Nephron (organoid): ENCODE results near the gene KYNU.

ENCODE experiments used
- H3K27ac Mint-ChIP-seq, 3 experiments: 2 replicates each; pipeline ENCODE4 v1.8.0; 2020; ENCODE audit warnings: mixed read lengths in 3 of 3, mild to moderate bottlenecking in 2 of 3, moderate library complexity in 1 of 3
- H3K27me3 Mint-ChIP-seq: 2 replicates; pipeline ENCODE4 v1.8.0; 2021; ENCODE audit warnings: low read depth, mild to moderate bottlenecking, moderate library complexity, mixed read lengths
- H3K36me3 Mint-ChIP-seq: 2 replicates; pipeline ENCODE4 v1.8.0; 2020; ENCODE audit warnings: low read depth, mixed read lengths
- H3K4me1 Mint-ChIP-seq: 2 replicates; pipeline ENCODE4 v1.8.0; 2020; ENCODE audit warnings: mixed read lengths
- H3K4me3 Mint-ChIP-seq, 3 experiments: 2 replicates each; pipeline ENCODE4 v1.8.0; 2020; ENCODE audit warnings: mild to moderate bottlenecking in 3 of 3, mixed read lengths in 3 of 3, moderate library complexity in 2 of 3
- H3K9me3 Mint-ChIP-seq: 2 replicates; pipeline ENCODE4 v1.8.0; 2020; ENCODE audit warnings: mixed read lengths
- TF ChIP-seq, protein P1 (sequence below), 3 experiments: fragments of 200-600 bp; sonication (generic); IDR thresholded peaks; one replicate each; pipeline ENCODE4 v1.5.0; 2021; ENCODE audit warnings: antibody characterized with exemption in 3 of 3; ENCODE audit not compliant: unreplicated experiment in 3 of 3

Gene KYNU

DNA sequence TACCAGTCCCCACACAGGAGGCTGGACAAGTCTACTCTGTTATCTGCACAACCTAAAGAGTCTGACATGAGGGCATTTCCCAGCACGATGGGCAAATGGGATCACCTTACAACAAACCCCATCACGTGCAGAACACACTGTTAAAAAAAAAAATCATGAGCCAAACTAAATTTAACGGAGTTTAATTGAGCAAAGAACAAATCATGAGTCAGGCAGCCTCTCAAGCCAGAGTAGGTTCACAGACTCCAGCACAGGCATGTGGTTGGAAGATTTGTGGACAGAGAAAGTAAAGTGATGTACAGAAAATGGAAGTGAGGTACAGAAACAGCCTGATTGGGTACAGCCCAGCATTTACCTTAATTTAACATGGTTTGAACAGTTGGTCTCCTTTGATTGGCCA is 59.9 kb downstream of the KYNU start:
- H3K4me3 Mint-ChIP-seq, result no peak overlapping the region
- no peak overlapping the region for H3K27ac Mint-ChIP-seq
- H3K4me1 Mint-ChIP-seq, result no peaks in the 10 kb centered on the region
- H3K27me3 Mint-ChIP-seq, result no peaks in the 10 kb centered on the region
- TF ChIP-seq, protein P1, sequence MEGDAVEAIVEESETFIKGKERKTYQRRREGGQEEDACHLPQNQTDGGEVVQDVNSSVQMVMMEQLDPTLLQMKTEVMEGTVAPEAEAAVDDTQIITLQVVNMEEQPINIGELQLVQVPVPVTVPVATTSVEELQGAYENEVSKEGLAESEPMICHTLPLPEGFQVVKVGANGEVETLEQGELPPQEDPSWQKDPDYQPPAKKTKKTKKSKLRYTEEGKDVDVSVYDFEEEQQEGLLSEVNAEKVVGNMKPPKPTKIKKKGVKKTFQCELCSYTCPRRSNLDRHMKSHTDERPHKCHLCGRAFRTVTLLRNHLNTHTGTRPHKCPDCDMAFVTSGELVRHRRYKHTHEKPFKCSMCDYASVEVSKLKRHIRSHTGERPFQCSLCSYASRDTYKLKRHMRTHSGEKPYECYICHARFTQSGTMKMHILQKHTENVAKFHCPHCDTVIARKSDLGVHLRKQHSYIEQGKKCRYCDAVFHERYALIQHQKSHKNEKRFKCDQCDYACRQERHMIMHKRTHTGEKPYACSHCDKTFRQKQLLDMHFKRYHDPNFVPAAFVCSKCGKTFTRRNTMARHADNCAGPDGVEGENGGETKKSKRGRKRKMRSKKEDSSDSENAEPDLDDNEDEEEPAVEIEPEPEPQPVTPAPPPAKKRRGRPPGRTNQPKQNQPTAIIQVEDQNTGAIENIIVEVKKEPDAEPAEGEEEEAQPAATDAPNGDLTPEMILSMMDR (IDR thresholded peaks at IDR 0.05; ENCODE audit: unreplicated experiment in 3 of 3), result no peak
- peaks cover 7% of the 10 kb centered on the region for H3K9me3 Mint-ChIP-seq
- H3K36me3 Mint-ChIP-seq, result peaks cover 10% of the 10 kb centered on the region

DNA sequence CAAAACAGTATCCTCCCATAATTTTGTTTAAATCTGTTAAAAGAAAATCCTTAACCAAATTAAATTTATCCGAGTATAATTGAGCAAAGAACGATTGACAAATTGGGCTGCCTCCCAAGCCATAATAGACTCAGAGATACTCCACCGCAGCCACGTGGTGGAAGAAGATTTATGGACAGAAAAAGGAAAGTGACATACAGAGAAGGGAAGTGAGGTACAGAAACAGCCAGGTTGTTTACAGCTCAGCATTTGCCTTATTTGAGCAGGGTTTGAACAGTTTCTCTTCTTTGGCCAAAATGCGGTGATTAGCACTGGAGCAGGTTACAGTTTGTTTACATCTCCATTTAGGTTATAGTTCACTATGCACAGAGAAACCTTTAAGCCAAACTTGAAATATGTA is 60.8 kb downstream of the KYNU start:
- no peak overlapping the region for H3K27ac Mint-ChIP-seq
- H3K27me3 Mint-ChIP-seq, result no peaks in the 10 kb centered on the region
- TF ChIP-seq, protein P1 (IDR thresholded peaks at IDR 0.05; ENCODE audit: unreplicated experiment in 3 of 3), result no peak
- H3K4me3 Mint-ChIP-seq, result no peak overlapping the region
- H3K4me1 Mint-ChIP-seq, result no peaks in the 10 kb centered on the region
- H3K9me3 Mint-ChIP-seq, result peaks cover 7% of the 10 kb centered on the region
- peaks cover 10% of the 10 kb centered on the region for H3K36me3 Mint-ChIP-seq

DNA sequence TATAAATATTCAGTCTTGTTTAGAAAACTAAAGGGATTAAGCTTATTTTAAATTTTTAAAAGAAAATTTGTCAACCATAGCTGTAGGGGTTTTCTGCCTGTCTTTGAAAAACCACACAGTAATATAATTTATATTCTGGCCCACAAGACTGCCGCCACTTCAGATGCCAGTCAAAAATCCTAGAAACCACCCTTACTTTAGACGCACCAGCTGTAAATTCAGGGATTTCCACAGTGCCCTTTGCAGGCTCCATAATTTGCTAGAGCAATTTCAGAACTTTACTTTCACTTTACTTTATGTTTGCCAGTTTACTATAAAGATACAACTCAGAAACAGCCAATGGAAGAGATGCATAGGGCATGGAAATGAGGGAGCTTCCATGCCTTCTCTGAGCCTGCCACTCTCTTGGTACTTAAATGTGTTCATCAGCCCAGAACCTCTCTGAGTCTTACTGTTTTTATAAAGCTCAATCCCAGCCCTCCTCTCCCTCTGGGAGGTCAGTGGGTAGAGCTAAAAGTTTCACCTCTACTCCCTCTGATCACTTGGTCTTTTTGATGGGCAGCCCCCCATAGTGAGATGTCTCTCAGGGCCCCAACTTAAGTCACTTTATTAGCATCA is 63.3 kb downstream of the KYNU start:
- Mint-ChIP-seq H3K4me3 (no peak overlapping the region), H3K36me3 (peaks cover 3% of the 10 kb centered on the region), H3K27me3 (no peaks in the 10 kb centered on the region), H3K27ac (no peak overlapping the region), H3K9me3 (no peaks in the 10 kb centered on the region), H3K4me1 (no peaks in the 10 kb centered on the region)
- TF ChIP-seq, protein P1 (IDR thresholded peaks at IDR 0.05; ENCODE audit: unreplicated experiment in 3 of 3), result no peak

DNA sequence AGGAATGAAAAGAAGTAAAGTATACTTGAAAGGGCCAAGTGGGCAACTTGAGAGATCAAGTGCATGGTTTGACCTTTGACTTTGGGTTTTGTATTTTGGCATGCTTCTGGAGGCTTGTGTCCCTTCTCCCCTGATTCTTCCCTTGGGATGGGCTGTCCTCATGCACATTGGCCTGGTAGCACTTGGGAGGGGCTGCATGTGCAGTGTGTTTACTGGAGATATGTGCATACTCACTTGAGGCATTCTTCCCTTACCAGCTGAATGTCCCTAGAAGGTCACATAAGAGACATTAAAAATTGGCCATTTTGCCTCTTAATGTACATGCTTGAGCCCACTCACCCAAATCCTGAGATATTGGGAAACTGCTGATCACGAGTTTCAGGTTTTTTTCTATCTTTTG is 65.2 kb downstream of the KYNU start:
- Mint-ChIP-seq H3K9me3 (no peaks in the 10 kb centered on the region), H3K27ac (no peak overlapping the region), H3K4me3 (no peak overlapping the region), H3K4me1 (no peaks in the 10 kb centered on the region), H3K27me3 (peaks cover 3% of the 10 kb centered on the region), H3K36me3 (no peaks in the 10 kb centered on the region)
- TF ChIP-seq, protein P1 (IDR thresholded peaks at IDR 0.05; ENCODE audit: unreplicated experiment in 3 of 3), result no peak

DNA sequence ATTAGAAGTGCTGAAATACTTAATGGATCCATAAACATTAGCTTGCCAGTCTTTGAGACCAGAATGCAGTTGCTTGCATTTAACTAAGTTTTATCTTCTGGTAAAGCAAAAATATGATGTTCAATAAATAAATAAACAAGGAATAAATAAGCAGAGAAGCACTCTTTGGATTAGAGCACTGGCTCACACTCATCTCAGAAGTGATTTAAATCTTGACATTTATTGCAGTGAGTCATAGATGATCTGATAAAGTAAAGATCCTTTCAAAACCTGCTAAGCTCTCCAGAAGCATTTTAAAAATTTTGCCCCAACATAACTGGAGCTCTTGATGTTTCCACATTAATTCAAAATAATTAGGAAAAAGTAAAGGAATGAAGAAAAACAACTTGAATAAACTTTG is 66.8 kb downstream of the KYNU start:
- H3K27me3 Mint-ChIP-seq, result peaks cover 3% of the 10 kb centered on the region
- H3K36me3 Mint-ChIP-seq, result peaks cover 11% of the 10 kb centered on the region
- H3K9me3 Mint-ChIP-seq, result peaks cover 11% of the 10 kb centered on the region
- TF ChIP-seq, protein P1 (IDR thresholded peaks at IDR 0.05; ENCODE audit: unreplicated experiment in 3 of 3), result no peak
- no peak overlapping the region for H3K27ac Mint-ChIP-seq
- no peak overlapping the region for H3K4me3 Mint-ChIP-seq
- H3K4me1 Mint-ChIP-seq, result no peaks in the 10 kb centered on the region

DNA sequence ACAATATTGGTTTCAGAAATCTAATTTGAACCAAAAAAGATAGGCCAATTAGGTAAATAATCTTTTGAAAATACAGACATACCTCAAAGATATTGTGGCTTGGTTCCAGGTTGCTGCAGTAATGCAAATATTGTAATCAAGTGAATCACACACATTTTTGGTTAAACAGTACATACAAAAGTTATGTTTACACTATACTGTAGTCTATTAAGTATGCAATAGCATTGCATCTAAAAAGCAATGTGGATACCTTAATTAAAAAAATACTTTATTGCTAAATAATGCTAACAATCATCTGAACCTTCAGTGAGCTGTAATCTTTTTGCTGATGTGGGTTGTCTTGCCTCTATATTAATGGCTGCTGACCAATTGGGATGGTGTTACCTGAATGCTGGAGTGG is 67.3 kb downstream of the KYNU start:
- Mint-ChIP-seq H3K4me3 (no peak overlapping the region), H3K9me3 (peaks cover 14% of the 10 kb centered on the region), H3K4me1 (no peaks in the 10 kb centered on the region), H3K36me3 (peaks cover 13% of the 10 kb centered on the region), H3K27ac (no peak overlapping the region), H3K27me3 (peaks cover 3% of the 10 kb centered on the region)
- TF ChIP-seq, protein P1 (IDR thresholded peaks at IDR 0.05; ENCODE audit: unreplicated experiment in 3 of 3), result no peak
